OCI-LY3 (cell line): ENCODE measurements around the gene ATXN7.

Experiments
- EZH2phosphoT487 ChIP-seq: fragments of 200-600 bp; shearing (Covaris generic); IDR thresholded peaks from 2 replicates; pipeline ENCODE4 v1.6.1; 2018; ENCODE audit warnings: antibody characterized with exemption, mixed run types, low read depth
- TF ChIP-seq, protein P1 (sequence below): fragments of 200-600, 300-600 bp; sonication (generic); IDR thresholded peaks from 2 replicates; pipeline ENCODE4 v1.5.1; 2014; ENCODE audit warnings: antibody characterized with exemption, low read length, low read depth

DNA sequence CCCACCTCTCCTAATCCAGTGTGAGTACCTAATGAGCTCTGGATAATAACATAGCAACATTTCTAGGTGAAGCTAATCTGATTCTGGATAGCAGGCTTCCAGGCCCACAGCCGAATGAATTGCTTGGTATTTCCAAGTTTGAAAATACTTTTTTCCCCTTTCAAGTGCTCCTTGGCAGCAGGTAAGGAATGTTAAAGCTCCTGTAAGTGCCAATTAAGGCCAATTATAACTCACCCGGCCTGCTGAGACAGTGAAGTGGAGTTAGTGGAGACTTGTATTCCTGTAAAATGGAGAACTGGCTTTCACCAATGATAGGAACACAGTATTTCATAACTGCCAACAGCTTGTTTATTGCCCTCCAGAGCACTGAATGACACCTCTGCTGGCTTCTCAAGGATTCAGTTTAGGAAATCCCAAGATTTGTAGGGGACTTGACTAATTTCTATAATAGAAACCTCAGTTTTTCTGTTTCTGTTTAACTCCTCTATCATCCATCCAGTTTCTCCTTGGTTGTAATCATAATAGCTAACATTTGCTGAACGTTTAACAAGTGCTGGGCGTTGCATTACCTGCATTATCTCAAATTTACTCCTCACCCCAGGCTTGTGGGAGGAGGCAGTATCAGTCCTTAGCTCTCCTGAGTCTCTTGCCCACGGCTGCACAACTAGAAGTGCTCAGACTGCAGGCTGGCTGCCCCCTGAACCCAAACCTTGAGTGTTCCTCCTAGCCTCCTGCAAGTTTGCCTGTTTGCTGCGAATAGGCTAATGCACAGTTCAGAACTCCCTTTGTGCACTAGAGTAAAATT lies 101.2 kb downstream of the ATXN7 start:
- TF ChIP-seq, protein P1, sequence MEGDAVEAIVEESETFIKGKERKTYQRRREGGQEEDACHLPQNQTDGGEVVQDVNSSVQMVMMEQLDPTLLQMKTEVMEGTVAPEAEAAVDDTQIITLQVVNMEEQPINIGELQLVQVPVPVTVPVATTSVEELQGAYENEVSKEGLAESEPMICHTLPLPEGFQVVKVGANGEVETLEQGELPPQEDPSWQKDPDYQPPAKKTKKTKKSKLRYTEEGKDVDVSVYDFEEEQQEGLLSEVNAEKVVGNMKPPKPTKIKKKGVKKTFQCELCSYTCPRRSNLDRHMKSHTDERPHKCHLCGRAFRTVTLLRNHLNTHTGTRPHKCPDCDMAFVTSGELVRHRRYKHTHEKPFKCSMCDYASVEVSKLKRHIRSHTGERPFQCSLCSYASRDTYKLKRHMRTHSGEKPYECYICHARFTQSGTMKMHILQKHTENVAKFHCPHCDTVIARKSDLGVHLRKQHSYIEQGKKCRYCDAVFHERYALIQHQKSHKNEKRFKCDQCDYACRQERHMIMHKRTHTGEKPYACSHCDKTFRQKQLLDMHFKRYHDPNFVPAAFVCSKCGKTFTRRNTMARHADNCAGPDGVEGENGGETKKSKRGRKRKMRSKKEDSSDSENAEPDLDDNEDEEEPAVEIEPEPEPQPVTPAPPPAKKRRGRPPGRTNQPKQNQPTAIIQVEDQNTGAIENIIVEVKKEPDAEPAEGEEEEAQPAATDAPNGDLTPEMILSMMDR, result no peak
- no peak for TF ChIP-seq EZH2phosphoT487
